ENCODE measurements around the gene COQ9.

COQ9 gene

GRCh38 chr16:57471852-57472664 lies 24.8 kb downstream of the COQ9 start:
- no peak; the same call in 2 of the 3 replicates for ATAC-seq
- TF ChIP-seq ZNF70 (CRISPR knock-in tag; IDR thresholded peaks at IDR 0.05) = no peak
- no peak for TF ChIP-seq ISL1 (CRISPR knock-in tag; IDR thresholded peaks at IDR 0.05)
- TF ChIP-seq ARNTL (CRISPR knock-in tag; IDR thresholded peaks at IDR 0.05; ENCODE audit: borderline replicate concordance, low read depth) = no peak

- TF ChIP-seq CREB5 (CRISPR knock-in tag; IDR thresholded peaks at IDR 0.05; ENCODE audit: low read depth) (no peak), TCF4 (CRISPR knock-in tag; IDR thresholded peaks at IDR 0.05; ENCODE audit: borderline replicate concordance) (peak; percentile 17; the same call in 1 of the 2 replicates)
- peak; percentile 5; the same call in 1 of the 3 replicates for ATAC-seq
These were observed 25.4 kb downstream of the COQ9 start for GRCh38 chr16:57472665-57473060.

DNA sequence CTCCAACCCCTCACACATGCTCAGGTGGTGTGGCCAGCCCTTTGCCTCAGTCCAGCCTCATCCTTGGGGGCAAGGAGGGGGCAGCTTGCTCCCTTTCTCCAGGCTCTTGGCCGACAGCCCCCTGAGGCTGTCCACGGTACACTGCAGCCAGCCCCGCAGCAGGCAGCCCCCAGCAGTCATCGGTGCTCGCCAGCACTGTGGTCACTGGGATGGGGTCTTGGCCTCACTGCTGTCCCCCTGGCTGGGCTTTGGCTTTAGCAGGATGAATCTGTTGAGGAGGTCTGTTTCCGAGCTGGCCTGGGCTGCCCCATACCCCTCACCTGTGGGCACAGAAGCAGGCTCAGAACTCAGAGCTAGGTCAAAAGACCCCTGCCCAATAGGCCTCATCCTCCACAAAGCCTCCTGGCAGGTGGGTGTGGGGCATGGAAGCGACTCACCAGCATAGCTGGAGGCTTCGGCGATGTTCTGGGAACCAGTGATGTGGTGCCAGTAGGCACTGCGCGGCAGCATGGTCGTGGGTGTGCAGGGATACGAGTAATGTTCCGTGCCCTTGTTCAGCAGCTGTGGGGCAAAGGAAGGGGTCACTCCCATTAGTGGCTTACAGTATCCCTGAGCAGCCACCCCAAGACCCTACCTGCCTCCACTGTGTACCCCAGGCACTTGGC lies 26.0 kb downstream of the COQ9 start:
- peak; percentile 3; the same call in 2 of the 3 replicates for ATAC-seq
- TF ChIP-seq ZFP3 (CRISPR knock-in tag; IDR thresholded peaks at IDR 0.05) (no peak), GLIS3 (CRISPR knock-in tag; IDR thresholded peaks at IDR 0.05) (no peak), CSDC2 (CRISPR knock-in tag; IDR thresholded peaks at IDR 0.05) (no peak), SNAI2 (CRISPR knock-in tag; IDR thresholded peaks at IDR 0.05) (no peak), OSR1 (CRISPR knock-in tag; IDR thresholded peaks at IDR 0.05) (no peak), ESRRG (CRISPR knock-in tag; IDR thresholded peaks at IDR 0.05) (no peak), ISL1 (CRISPR knock-in tag; IDR thresholded peaks at IDR 0.05) (no peak)

DNA sequence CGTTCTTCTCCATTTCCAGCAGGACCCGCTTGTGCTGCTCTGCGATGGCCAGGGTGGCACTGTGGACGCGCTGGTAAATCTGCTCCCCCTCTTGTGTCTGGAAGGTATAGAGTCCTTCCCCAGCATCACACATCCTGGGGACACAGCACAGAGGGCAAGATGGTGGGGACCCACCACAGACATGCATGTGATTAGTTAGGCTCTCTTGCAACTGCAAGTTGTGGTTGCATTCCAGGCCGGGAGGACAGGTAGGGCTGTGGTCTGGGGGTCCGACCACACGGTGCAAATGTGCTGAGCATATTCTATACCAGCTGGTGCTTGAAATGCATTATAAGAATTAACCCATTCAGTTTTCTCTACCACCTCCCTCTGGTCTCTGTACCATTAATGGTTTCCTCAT lies 26.6 kb downstream of the COQ9 start:
- no peak for TF ChIP-seq CREB5 (CRISPR knock-in tag; IDR thresholded peaks at IDR 0.05; ENCODE audit: low read depth)
- TF ChIP-seq RARB (CRISPR knock-in tag; IDR thresholded peaks at IDR 0.05) = no peak
- TF ChIP-seq OSR1 (CRISPR knock-in tag; IDR thresholded peaks at IDR 0.05) = no peak
- no peak for TF ChIP-seq ZFP30 (CRISPR knock-in tag; IDR thresholded peaks at IDR 0.05)
- TF ChIP-seq BACH2 (CRISPR knock-in tag; IDR thresholded peaks at IDR 0.05; ENCODE audit: borderline replicate concordance) = no peak
- TF ChIP-seq TSHZ2 (CRISPR knock-in tag; IDR thresholded peaks at IDR 0.05) = no peak
- no peak for TF ChIP-seq ZC3H10 (CRISPR knock-in tag; IDR thresholded peaks at IDR 0.05)
- TF ChIP-seq ESRRG (CRISPR knock-in tag; IDR thresholded peaks at IDR 0.05) = no peak
- no peak for TF ChIP-seq ZNF565 (CRISPR knock-in tag; conservative IDR thresholded peaks at IDR 0.05; ENCODE audit: low read depth)
- no peak for TF ChIP-seq ZNF70 (CRISPR knock-in tag; IDR thresholded peaks at IDR 0.05)
- TF ChIP-seq GLIS3 (CRISPR knock-in tag; IDR thresholded peaks at IDR 0.05) = no peak
- TF ChIP-seq, protein P1, sequence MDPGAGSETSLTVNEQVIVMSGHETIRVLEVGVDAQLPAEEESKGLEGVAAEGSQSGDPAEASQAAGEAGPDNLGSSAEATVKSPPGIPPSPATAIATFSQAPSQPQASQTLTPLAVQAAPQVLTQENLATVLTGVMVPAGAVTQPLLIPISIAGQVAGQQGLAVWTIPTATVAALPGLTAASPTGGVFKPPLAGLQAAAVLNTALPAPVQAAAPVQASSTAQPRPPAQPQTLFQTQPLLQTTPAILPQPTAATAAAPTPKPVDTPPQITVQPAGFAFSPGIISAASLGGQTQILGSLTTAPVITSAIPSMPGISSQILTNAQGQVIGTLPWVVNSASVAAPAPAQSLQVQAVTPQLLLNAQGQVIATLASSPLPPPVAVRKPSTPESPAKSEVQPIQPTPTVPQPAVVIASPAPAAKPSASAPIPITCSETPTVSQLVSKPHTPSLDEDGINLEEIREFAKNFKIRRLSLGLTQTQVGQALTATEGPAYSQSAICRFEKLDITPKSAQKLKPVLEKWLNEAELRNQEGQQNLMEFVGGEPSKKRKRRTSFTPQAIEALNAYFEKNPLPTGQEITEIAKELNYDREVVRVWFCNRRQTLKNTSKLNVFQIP (CRISPR knock-in tag; IDR thresholded peaks at IDR 0.05; ENCODE audit: borderline replicate concordance, low read depth) = no peak
- TF ChIP-seq, protein P2, sequence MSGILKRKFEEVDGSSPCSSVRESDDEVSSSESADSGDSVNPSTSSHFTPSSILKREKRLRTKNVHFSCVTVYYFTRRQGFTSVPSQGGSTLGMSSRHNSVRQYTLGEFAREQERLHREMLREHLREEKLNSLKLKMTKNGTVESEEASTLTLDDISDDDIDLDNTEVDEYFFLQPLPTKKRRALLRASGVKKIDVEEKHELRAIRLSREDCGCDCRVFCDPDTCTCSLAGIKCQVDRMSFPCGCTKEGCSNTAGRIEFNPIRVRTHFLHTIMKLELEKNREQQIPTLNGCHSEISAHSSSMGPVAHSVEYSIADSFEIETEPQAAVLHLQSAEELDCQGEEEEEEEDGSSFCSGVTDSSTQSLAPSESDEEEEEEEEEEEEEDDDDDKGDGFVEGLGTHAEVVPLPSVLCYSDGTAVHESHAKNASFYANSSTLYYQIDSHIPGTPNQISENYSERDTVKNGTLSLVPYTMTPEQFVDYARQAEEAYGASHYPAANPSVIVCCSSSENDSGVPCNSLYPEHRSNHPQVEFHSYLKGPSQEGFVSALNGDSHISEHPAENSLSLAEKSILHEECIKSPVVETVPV (CRISPR knock-in tag; IDR thresholded peaks at IDR 0.05) = no peak
- TF ChIP-seq TOX (CRISPR knock-in tag; IDR thresholded peaks at IDR 0.05; ENCODE audit: borderline replicate concordance) = no peak
- no peak for ATAC-seq

Measured in SK-N-SH treated with all-trans-retinoic acid at 6 μM for 48 hours (cell line).